Neutrophil (primary cell): ENCODE results near the gene GALNT10.

Source experiments
- H3K27ac ChIP-seq: fragments of 200-600 bp; sonication (generic); 2 replicates; pipeline ENCODE4 v1.5.1; 2016; ENCODE audit warnings: mild to moderate bottlenecking, moderate library complexity
- H3K27me3 ChIP-seq: fragments of 200-600 bp; sonication (generic); 2 replicates; pipeline ENCODE4 v1.6.0; 2016; ENCODE audit warnings: mild to moderate bottlenecking
- H3K36me3 ChIP-seq: fragments of 200-600 bp; sonication (generic); 2 replicates; pipeline ENCODE4 v1.5.1; 2017
- H3K4me1 ChIP-seq, 2 experiments: fragments of 200-600 bp in 1 of 2; sonication (generic) in 1 of 2; 1 replicate in 1 of 2; 2 replicates in 1 of 2; pipeline versions ENCODE4 v1.5.1 to v1.6.1; 2013 to 2016; ENCODE audit warnings: low read depth in 1 of 2, low read length in 1 of 2, mild to moderate bottlenecking in 1 of 2, moderate library complexity in 1 of 2; ENCODE audit not compliant: control insufficient read depth in 1 of 2, insufficient read depth in 1 of 2
- H3K4me3 ChIP-seq, 2 experiments: fragments of 200-600 bp in 1 of 2; sonication (generic) in 1 of 2; 1 replicate in 1 of 2; 2 replicates in 1 of 2; pipeline ENCODE4 v1.5.1; 2013 to 2016; ENCODE audit warnings: low read depth in 1 of 2, low read length in 1 of 2, mild to moderate bottlenecking in 1 of 2, moderate library complexity in 1 of 2
- H3K9me3 ChIP-seq: fragments of 200-600 bp; sonication (generic); 2 replicates; pipeline ENCODE4 v1.5.1; 2016
- CTCF ChIP-seq: fragments of 200-600 bp; sonication (generic); IDR thresholded peaks from 2 replicates; pipeline ENCODE4 v1.5.1; 2016; ENCODE audit warnings: antibody characterized with exemption

GALNT10 gene

DNA sequence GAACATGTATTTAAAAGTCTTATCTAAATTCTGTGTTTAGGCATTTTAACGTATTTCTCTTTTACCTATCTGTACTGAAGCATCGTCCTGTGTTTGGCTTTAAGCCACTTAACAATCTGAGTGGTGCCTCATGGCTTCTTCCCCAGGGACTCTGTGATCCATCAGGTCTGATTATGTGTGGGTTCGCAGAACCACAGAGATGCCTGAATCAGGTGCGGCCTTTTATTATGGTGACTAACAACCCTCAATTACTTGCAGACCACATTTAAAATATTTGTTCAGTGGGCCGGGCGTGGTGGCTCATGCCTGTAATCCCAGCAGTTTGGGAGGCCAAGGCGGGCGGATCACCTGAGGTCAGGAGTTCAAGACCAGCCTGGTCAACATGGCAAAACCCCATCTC is 215.7 kb downstream of the GALNT10 start:
- H3K9me3 ChIP-seq, result no peaks in the 10 kb centered on the region
- TF ChIP-seq CTCF, result no peak
- peaks cover 35% of the 10 kb centered on the region for H3K36me3 ChIP-seq
- no peak overlapping the region for H3K4me3 ChIP-seq
- peaks cover 6 to 7% of the 10 kb centered on the region in 2 experiments for H3K4me1 ChIP-seq
- H3K27me3 ChIP-seq, result no peaks in the 10 kb centered on the region
- no peak overlapping the region for H3K27ac ChIP-seq

DNA sequence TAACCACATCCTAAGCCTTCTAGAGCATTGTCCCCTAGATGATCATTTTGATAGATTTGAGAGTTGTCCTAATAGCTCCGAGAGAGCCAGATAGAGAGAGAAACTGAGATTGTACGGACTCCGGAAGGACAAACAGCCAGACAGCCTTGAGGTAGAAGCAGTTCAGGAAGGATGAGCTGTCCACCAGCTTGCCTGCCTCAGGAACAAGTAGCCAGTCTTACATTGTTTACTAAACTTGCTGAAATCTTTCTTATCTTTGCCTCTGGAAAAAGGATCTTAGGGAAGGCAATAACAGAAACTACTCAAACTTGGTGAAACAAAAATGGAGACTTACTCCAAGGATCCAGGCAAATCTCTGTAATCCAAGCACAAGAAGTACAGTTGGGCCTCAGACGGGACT is 216.3 kb downstream of the GALNT10 start:
- Histone ChIP-seq H3K36me3 (peaks cover 41% of the 10 kb centered on the region), H3K4me3 (no peak overlapping the region), H3K27ac (no peak overlapping the region), H3K9me3 (no peaks in the 10 kb centered on the region), H3K4me1 (peaks cover 6 to 7% of the 10 kb centered on the region in 2 experiments), H3K27me3 (no peaks in the 10 kb centered on the region)
- no peak for TF ChIP-seq CTCF

DNA sequence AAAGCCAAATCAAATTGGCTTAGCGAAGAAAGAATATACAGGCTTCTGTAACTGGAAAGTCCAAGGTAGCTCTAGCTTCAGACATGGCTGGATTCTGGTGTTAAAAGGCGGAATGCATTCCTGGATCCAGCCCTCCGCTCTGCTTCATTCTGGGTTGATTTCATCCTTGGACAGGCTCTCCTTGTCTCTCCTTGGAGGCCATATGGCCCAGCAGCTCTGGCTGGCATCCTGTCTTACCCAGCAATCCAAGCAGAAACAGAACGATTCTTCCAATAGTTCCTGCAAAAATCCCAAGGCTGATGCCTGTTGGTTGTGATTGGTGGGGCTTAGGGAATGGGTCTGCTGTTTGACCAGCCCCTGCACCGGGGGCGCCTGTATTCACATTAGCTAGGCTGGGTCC is 218.3 kb downstream of the GALNT10 start:
- no peak for TF ChIP-seq CTCF

GRCh38 chr5:154409230-154409840 is 218.8 kb downstream of the GALNT10 start:
- no peaks in the 10 kb centered on the region for H3K9me3 ChIP-seq
- H3K27me3 ChIP-seq, result no peaks in the 10 kb centered on the region
- H3K36me3 ChIP-seq, result peaks cover 54% of the 10 kb centered on the region
- no peak for TF ChIP-seq CTCF
- no peak overlapping the region for H3K4me3 ChIP-seq
- H3K27ac ChIP-seq, result no peak overlapping the region
- H3K4me1 ChIP-seq, result peaks cover 6 to 7% of the 10 kb centered on the region in 2 experiments

More for the DNA sequence above, 218.3 kb downstream of the GALNT10 start:
- Histone ChIP-seq H3K9me3 (no peaks in the 10 kb centered on the region), H3K4me3 (no peak overlapping the region), H3K27me3 (no peaks in the 10 kb centered on the region), H3K27ac (no peak overlapping the region), H3K4me1 (peaks cover 6 to 7% of the 10 kb centered on the region in 2 experiments), H3K36me3 (peaks cover 49% of the 10 kb centered on the region)

GRCh38 chr5:154410008-154410407 is 219.5 kb downstream of the GALNT10 start:
- H3K4me1 ChIP-seq, result peaks cover 4 to 5% of the 10 kb centered on the region in 2 experiments
- H3K4me3 ChIP-seq, result no peak overlapping the region
- TF ChIP-seq CTCF, result no peak
- H3K27ac ChIP-seq, result no peak overlapping the region
- peaks cover 61% of the 10 kb centered on the region for H3K36me3 ChIP-seq
- no peaks in the 10 kb centered on the region for H3K27me3 ChIP-seq
- no peaks in the 10 kb centered on the region for H3K9me3 ChIP-seq
